Esophagus squamous epithelium (tissue), 5 donors: ENCODE data around the gene LRP2. TPM values are rescaled to one million over a fixed set of nuclear protein-coding genes. Genes with fewer than 3 reads are reported as not detected.
"Not testable (repeated sequence)": the region's sequence is repeated elsewhere in the genome, so short reads cannot be mapped to it uniquely, and the experiment has no call there.

Source experiments
- DNase-seq: peaks from one replicate; lab custom pipeline; 2025; lab: John Stamatoyannopoulos, UW
- H3K27ac ChIP-seq, 4 donors: fragments of 200-600 bp; sonication (generic); one replicate each; pipeline ENCODE4 v1.5.1; 2016 to 2019; ENCODE audit warnings: mild to moderate bottlenecking in 1 of 4
- H3K27me3 ChIP-seq, 4 donors: fragments of 200-600 bp; sonication (generic); 1 replicate in 3 of 4; 2 replicates in 1 of 4; pipeline versions ENCODE4 v1.5.1 to v1.6.0; 2017 to 2021; ENCODE audit warnings: antibody characterized with exemption in 1 of 4
- H3K36me3 ChIP-seq, 3 donors: fragments of 200-600 bp; sonication (generic); one replicate each; pipeline ENCODE4 v1.5.1; 2016 to 2019
- H3K4me1 ChIP-seq, 3 donors: fragments of 200-600 bp; sonication (generic); one replicate each; pipeline ENCODE4 v1.5.1; 2017 to 2019
- H3K4me3 ChIP-seq, 4 donors: fragments of 200-600 bp; sonication (generic); 1 replicate in 3 of 4; 2 replicates in 1 of 4; pipeline ENCODE4 v1.5.1; 2016 to 2019; ENCODE audit warnings: mild to moderate bottlenecking in 2 of 4, moderate library complexity in 1 of 4
- H3K9me3 ChIP-seq, 3 donors: fragments of 200-600 bp; sonication (generic); one replicate each; pipeline ENCODE4 v1.5.1; 2016 to 2019
- CTCF ChIP-seq, 6 experiments: fragments of 450-650 bp in 4 of 6; fragments of 200-600 bp in 2 of 6; sonication (generic) in 2 of 6; IDR thresholded peaks; one replicate each; pipeline ENCODE4 v1.5.1; 2016 to 2019; ENCODE audit warnings: antibody characterized with exemption in 6 of 6, mild to moderate bottlenecking in 4 of 6, moderate library complexity in 4 of 6
- POLR2A ChIP-seq, 4 donors: fragments of 450-650 bp; IDR thresholded peaks; one replicate each; pipeline ENCODE4 v1.6.1; 2017; ENCODE audit warnings: antibody characterized with exemption in 4 of 4, mild to moderate bottlenecking in 4 of 4, moderate library complexity in 3 of 4
- WGBS, 2 donors: methylation state at CpG; one replicate each; pipeline ENCODE4 v1.1.5; 2018; 5-methylcytosine and 5-hydroxymethylcytosine counted together
- intact Hi-C: fragments of 100-400 bp; cut with DNase I; formaldehyde crosslinking; loops from one replicate; pipeline ENCODE4 v1.15.0; 2022
- total RNA-seq, 4 donors: library from RNA; depleted of rRNA; stranded (reverse); fragments of >200 nt; gene quantifications; one replicate each; pipeline ENCODE4 v1.1.0, GENCODE V29; 2016
- donor health status: DM: yes; HTN: yes; CAD: no.

The LRP2 gene
- total RNA-seq = under 1 TPM in 2 of 4 donors, not detected in 2; under 0.01 to 0.04 TPM

- H3K27me3 ChIP-seq = peaks cover 12 to 73% (median 17%) of the 10 kb centered on the region in 4 donors
- TF ChIP-seq CTCF (IDR thresholded peaks at IDR 0.05) (no peak), POLR2A (IDR thresholded peaks at IDR 0.05) (no peak)
- peak within 1 kb of the TSS; percentile 29 to 68 (median 49) for H3K4me3 ChIP-seq
- no peaks in the 10 kb centered on the region for H3K36me3 ChIP-seq
- no peak within 1 kb of the TSS for H3K27ac ChIP-seq
- H3K9me3 ChIP-seq = no peaks in the 10 kb centered on the region
- DNase-seq = no peak
- peaks cover 22 to 46% (median 29%) of the 10 kb centered on the region in 3 donors for H3K4me1 ChIP-seq
- intact Hi-C loops = no loop called here
- WGBS, 2 donors = 3% methylated on average over 6 to 11 of the region's 75 CpGs
Measured at GRCh38 chr2:169362118-169362893, at the start of gene LRP2. TSS of gene LRP2 (minus strand) at chr2:169362534. CDS start at chr2:169362399, 135 bp downstream.

- no peak for DNase-seq
- no peaks in the 10 kb centered on the region for H3K4me1 ChIP-seq
- H3K36me3 ChIP-seq = no peaks in the 10 kb centered on the region
- 80 to 82% methylated on average over 3 of the region's 3 CpGs for WGBS, 2 donors
- H3K27me3 ChIP-seq = peaks cover 0 to 4% (median 0%) of the 10 kb centered on the region in 4 donors
- intact Hi-C loops = no loop called here
- no peak for TF ChIP-seq CTCF (IDR thresholded peaks at IDR 0.05)
- TF ChIP-seq POLR2A (IDR thresholded peaks at IDR 0.05) = no peak
- no peaks in the 10 kb centered on the region for H3K9me3 ChIP-seq
- H3K4me3 ChIP-seq = no peak overlapping the region
- H3K27ac ChIP-seq = no peak overlapping the region
Measured at GRCh38 chr2:169406891-169407290, 44.6 kb upstream of the LRP2 start.

GRCh38 chr2:169399491-169399890 is 37.2 kb upstream of the LRP2 start:
- intact Hi-C loops = not testable (repeated sequence)

GRCh38 chr2:169397697-169398096 is 35.4 kb upstream of the LRP2 start:
- intact Hi-C loops = no loop called here
- Histone ChIP-seq H3K27ac (no peak overlapping the region), H3K36me3 (no peaks in the 10 kb centered on the region), H3K27me3 (peaks cover 0 to 7% (median 0%) of the 10 kb centered on the region in 4 donors), H3K9me3 (no peaks in the 10 kb centered on the region), H3K4me1 (no peaks in the 10 kb centered on the region), H3K4me3 (no peak overlapping the region)
- whole genome bisulfite sequencing, 2 donors = 53 to 54% methylated on average over 2 of the region's 2 CpGs
- no peak for DNase-seq
- TF ChIP-seq POLR2A (IDR thresholded peaks at IDR 0.05) = no peak
- TF ChIP-seq CTCF (IDR thresholded peaks at IDR 0.05) = peak in 1 of 6 experiments; percentile 35

More at GRCh38 chr2:169399491-169399890, 37.2 kb upstream of the LRP2 start:
- peaks cover 0 to 11% (median 0%) of the 10 kb centered on the region in 4 donors for H3K27me3 ChIP-seq
- WGBS, 2 donors = 67 to 79% methylated on average over 5 to 8 of the region's 13 CpGs
- not testable (repeated sequence) for H3K27ac ChIP-seq, DNase-seq, H3K4me3 ChIP-seq, H3K36me3 ChIP-seq, H3K9me3 ChIP-seq, H3K4me1 ChIP-seq

- WGBS, 2 donors = 72 to 77% methylated on average over 7 to 9 of the region's 9 CpGs
Measured at GRCh38 chr2:169395821-169396374, 33.6 kb upstream of the LRP2 start.

More at GRCh38 chr2:169395821-169396374, 33.6 kb upstream of the LRP2 start:
- Histone ChIP-seq H3K27me3 (peaks cover 0 to 7% (median 0%) of the 10 kb centered on the region in 4 donors), H3K9me3 (no peaks in the 10 kb centered on the region), H3K4me1 (no peaks in the 10 kb centered on the region), H3K36me3 (no peaks in the 10 kb centered on the region), H3K27ac (no peak overlapping the region), H3K4me3 (no peak overlapping the region)
- TF ChIP-seq POLR2A (IDR thresholded peaks at IDR 0.05) (no peak), CTCF (IDR thresholded peaks at IDR 0.05) (no peak)
- intact Hi-C loops = no loop called here
- DNase-seq = no peak
